Astrocyte of the cerebellum (primary cell): ENCODE measurements around the gene ZWILCH.

Experiments used
- DNase-seq: peaks from one replicate; pipeline ENCODE4 v3.0.0-alpha.2; 2011; ENCODE audit warnings: low read depth
- H3K4me3 ChIP-seq: 2 replicates; pipeline ENCODE4 v1.5.1; 2011; ENCODE audit warnings: mild to moderate bottlenecking, low read depth, low read length, moderate library complexity
- CTCF ChIP-seq: IDR thresholded peaks from 2 replicates; pipeline ENCODE4 v1.5.1; 2012; ENCODE audit warnings: low read length, low read depth, moderate library complexity, mild to moderate bottlenecking; ENCODE audit errors: missing control alignments
- in situ Hi-C: cut with HindIII; loops from 2 replicates; pipeline ENCODE4 v1.10.0; 2017; ENCODE audit warnings: low sequenced_read_pairs

ZWILCH gene

DNA sequence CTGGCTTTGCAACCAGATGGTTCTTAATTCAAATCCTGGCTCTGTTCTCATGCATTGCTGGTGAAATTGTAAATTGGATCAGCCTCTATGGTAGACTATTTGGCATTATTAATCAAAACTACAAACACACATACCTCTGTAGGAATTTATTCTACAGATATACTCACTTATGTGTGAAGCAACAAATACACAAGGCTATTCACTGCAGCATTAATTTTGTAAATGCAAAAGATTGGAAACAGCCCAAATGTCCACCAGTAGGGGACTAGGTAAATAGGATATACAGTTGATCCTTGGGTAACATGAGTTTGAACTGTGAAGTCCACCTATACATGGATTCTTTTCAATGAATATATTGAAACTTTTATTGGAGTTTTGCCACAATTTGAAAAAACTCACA, 90.2 kb downstream of the ZWILCH start:
- TF ChIP-seq CTCF = no peak
- DNase-seq = no peak
- H3K4me3 ChIP-seq = no peak overlapping the region
- in situ Hi-C loops = loop anchor here (5.0 kb wide), 1 partner anchor 107 kb away; the partner anchor contains the start of gene SMAD6

GRCh38 chr15:66595931-66596545, 90.9 kb downstream of the ZWILCH start:
- no peak overlapping the region for H3K4me3 ChIP-seq
- DNase-seq = no peak
- TF ChIP-seq CTCF = no peak
- in situ Hi-C loops = loop anchor here (5.0 kb wide), 1 partner anchor 106 kb away; the partner anchor contains the start of gene SMAD6

GRCh38 chr15:66598095-66598815, 93.1 kb downstream of the ZWILCH start:
- in situ Hi-C loops = loop anchor here (5.0 kb wide), 1 partner anchor 104 kb away; the partner anchor contains the start of gene SMAD6
- no peak for DNase-seq

More at GRCh38 chr15:66598095-66598815, 93.1 kb downstream of the ZWILCH start:
- H3K4me3 ChIP-seq = no peak overlapping the region
- no peak for TF ChIP-seq CTCF
